ENCODE measurements around the gene APOC1.

- TF ChIP-seq CTCF (IDR thresholded peaks at IDR 0.05; ENCODE audit: low read length) (no peak), EZH2 (IDR thresholded peaks at IDR 0.05; ENCODE audit: borderline replicate concordance, low read length) (no peak)
Measured at GRCh38 chr19:44887648-44888047, 26.8 kb upstream of the APOC1 start.
